H9 (cell line): ENCODE results near the gene KRTAP5-10. TPM values are rescaled to one million over a fixed set of nuclear protein-coding genes. Genes with fewer than 3 reads are reported as not detected.

Source experiments
- DNase-seq: peaks from one replicate; pipeline ENCODE4 v3.0.0-alpha.2; 2017
- H2AFZ ChIP-seq: one replicate; pipeline ENCODE4 v1.6.1; 2013; ENCODE audit warnings: mild to moderate bottlenecking, low read length, control low read depth, moderate library complexity
- H2AK5ac ChIP-seq: 2 replicates; pipeline ENCODE4 v1.6.1; 2013; ENCODE audit warnings: low read length, control low read depth, mixed read lengths; ENCODE audit not compliant: insufficient read length
- H2BK120ac ChIP-seq: one replicate; pipeline ENCODE4 v1.6.1; 2013; ENCODE audit warnings: low read depth, mild to moderate bottlenecking, low read length, control low read depth, inconsistent platforms; ENCODE audit not compliant: poor library complexity, severe bottlenecking
- H2BK12ac ChIP-seq: 2 replicates; pipeline ENCODE4 v1.6.1; 2013; ENCODE audit warnings: low read length, control low read depth, mixed read lengths, low read depth; ENCODE audit not compliant: insufficient read length
- H2BK15ac ChIP-seq: 2 replicates; pipeline ENCODE4 v1.6.1; 2013; ENCODE audit warnings: low read depth, low read length, control low read depth
- H2BK20ac ChIP-seq: one replicate; pipeline ENCODE4 v1.6.1; 2013; ENCODE audit warnings: low read depth, mild to moderate bottlenecking, low read length, control low read depth, inconsistent platforms; ENCODE audit not compliant: poor library complexity, severe bottlenecking
- H2BK5ac ChIP-seq: 2 replicates; pipeline ENCODE4 v1.6.1; 2013; ENCODE audit warnings: low read length, control low read depth, mixed read lengths; ENCODE audit not compliant: insufficient read length
- H3K14ac ChIP-seq: 2 replicates; pipeline ENCODE4 v1.6.1; 2013; ENCODE audit warnings: low read length, control low read depth; ENCODE audit not compliant: insufficient read depth
- H3K18ac ChIP-seq: 2 replicates; pipeline ENCODE4 v1.6.1; 2013; ENCODE audit warnings: low read depth, mild to moderate bottlenecking, mixed read lengths, low read length, control low read depth; ENCODE audit not compliant: insufficient read length
- H3K23ac ChIP-seq: 2 replicates; pipeline ENCODE4 v1.6.1; 2013; ENCODE audit warnings: low read length, control low read depth, mixed read lengths, low read depth; ENCODE audit not compliant: insufficient read length
- H3K23me2 ChIP-seq: 2 replicates; pipeline ENCODE4 v1.6.1; 2013; ENCODE audit warnings: low read depth, mild to moderate bottlenecking, mixed read lengths, low read length, control low read depth; ENCODE audit not compliant: insufficient read length, poor library complexity, severe bottlenecking
- H3K27ac ChIP-seq: 2 replicates; pipeline ENCODE4 v1.5.1; 2013; ENCODE audit warnings: low read length, control low read depth, mixed read lengths, low read depth; ENCODE audit not compliant: insufficient read length
- H3K27me3 ChIP-seq: 2 replicates; pipeline ENCODE4 v1.6.1; 2013; ENCODE audit warnings: low read length, control low read depth, inconsistent platforms; ENCODE audit not compliant: insufficient read depth
- H3K4ac ChIP-seq: 2 replicates; pipeline ENCODE4 v1.6.1; 2013; ENCODE audit warnings: low read depth, mild to moderate bottlenecking, control low read depth, inconsistent platforms, low read length, moderate library complexity
- H3K4me1 ChIP-seq: 2 replicates; pipeline ENCODE4 v1.6.1; 2013; ENCODE audit warnings: low read length, control low read depth, inconsistent platforms; ENCODE audit not compliant: insufficient read depth
- H3K4me2 ChIP-seq: 2 replicates; pipeline ENCODE4 v1.6.1; 2013; ENCODE audit warnings: low read length, control low read depth, mixed read lengths; ENCODE audit not compliant: insufficient read length, insufficient read depth
- H3K56ac ChIP-seq: 2 replicates; pipeline ENCODE4 v1.6.1; 2013; ENCODE audit warnings: low read depth, mild to moderate bottlenecking, mixed read lengths, low read length, control low read depth; ENCODE audit not compliant: insufficient read length
- H3K79me1 ChIP-seq: 2 replicates; pipeline ENCODE4 v1.6.1; 2013; ENCODE audit warnings: low read depth, mild to moderate bottlenecking, moderate library complexity, low read length, control low read depth, inconsistent platforms; ENCODE audit not compliant: insufficient read depth, poor library complexity, severe bottlenecking
- H3K79me2 ChIP-seq: 2 replicates; pipeline ENCODE4 v1.6.1; 2013; ENCODE audit warnings: low read length, control low read depth, inconsistent platforms; ENCODE audit not compliant: insufficient read depth
- H3K9ac ChIP-seq: 2 replicates; pipeline ENCODE4 v1.6.1; 2013; ENCODE audit warnings: low read length, control low read depth, mixed read lengths; ENCODE audit not compliant: insufficient read length; ENCODE audit errors: extremely low read depth
- H3K9me3 ChIP-seq: one replicate; pipeline ENCODE4 v1.6.1; 2013; ENCODE audit warnings: low read depth, low read length, inconsistent platforms; ENCODE audit not compliant: control insufficient read depth
- H3T11ph ChIP-seq: one replicate; pipeline ENCODE4 v1.6.1; 2013; ENCODE audit warnings: mild to moderate bottlenecking, low read length, control low read depth, inconsistent platforms
- H4K20me1 ChIP-seq: one replicate; pipeline ENCODE4 v1.6.1; 2013; ENCODE audit not compliant: control insufficient read depth, insufficient read length, insufficient read depth
- H4K5ac ChIP-seq: 2 replicates; pipeline ENCODE4 v1.6.1; 2013; ENCODE audit warnings: low read depth, mild to moderate bottlenecking, mixed read lengths, low read length, control low read depth; ENCODE audit not compliant: insufficient read length
- H4K8ac ChIP-seq: replicated peaks from 2 replicates; pipeline ENCODE4 v1.6.1; 2013; ENCODE audit warnings: low read length, control low read depth, mixed read lengths, low read depth; ENCODE audit not compliant: insufficient read length
- H4K91ac ChIP-seq: 2 replicates; pipeline ENCODE4 v1.6.1; 2013; ENCODE audit warnings: low read depth, mild to moderate bottlenecking, moderate library complexity, mixed read lengths, low read length, control low read depth; ENCODE audit not compliant: insufficient read length
- H3K27ac Mint-ChIP-seq, 3 experiments: 2 replicates in 2 of 3; 3 replicates in 1 of 3; pipeline ENCODE4 v1.8.0; 2020 to 2021; ENCODE audit warnings: mixed read lengths in 3 of 3, mild to moderate bottlenecking in 1 of 3, moderate library complexity in 1 of 3
- H3K27me3 Mint-ChIP-seq: 2 replicates; pipeline ENCODE4 v1.8.0; 2021; ENCODE audit warnings: low read depth, mild to moderate bottlenecking, moderate library complexity, mixed read lengths
- H3K36me3 Mint-ChIP-seq, 3 experiments: 2 replicates in 2 of 3; 3 replicates in 1 of 3; pipeline ENCODE4 v1.8.0; 2020 to 2021; ENCODE audit warnings: low read depth in 3 of 3, mixed read lengths in 3 of 3; ENCODE audit not compliant: insufficient read depth in 1 of 3
- H3K4me1 Mint-ChIP-seq, 2 experiments: 2 replicates each; pipeline ENCODE4 v1.8.0; 2020; ENCODE audit warnings: mixed read lengths in 2 of 2
- H3K4me3 Mint-ChIP-seq, 2 experiments: 2 replicates in 1 of 2; 3 replicates in 1 of 2; pipeline ENCODE4 v1.8.0; 2020 to 2021; ENCODE audit warnings: mild to moderate bottlenecking in 2 of 2, mixed read lengths in 2 of 2, moderate library complexity in 1 of 2
- H3K9me3 Mint-ChIP-seq, 2 experiments: 2 replicates in 1 of 2; 3 replicates in 1 of 2; pipeline ENCODE4 v1.8.0; 2020; ENCODE audit warnings: mild to moderate bottlenecking in 2 of 2, mixed read lengths in 2 of 2, moderate library complexity in 1 of 2
- CTCF ChIP-seq: fragments of 200-600 bp; sonication (generic); conservative IDR thresholded peaks from 3 replicates; pipeline ENCODE4 v1.8.0; 2021; ENCODE audit warnings: antibody characterized with exemption, mild to moderate bottlenecking
- WGBS: extraction: QIAGEN DNeasy Blood & Tissue Kit; methylation state at CpG from one replicate; pipeline ENCODE4 v1.1.7; 2013; ENCODE audit warnings: missing lambda C conversion rate, low lambda C conversion rate, mixed read lengths; ENCODE audit not compliant: insufficient read length; ENCODE audit errors: extremely low coverage; 5-methylcytosine and 5-hydroxymethylcytosine counted together
- total RNA-seq: library from RNA; stranded (reverse); gene quantifications from 2 replicates; pipeline ENCODE4 v1.2.1, GENCODE V29; 2021

The KRTAP5-10 gene
- total RNA-seq, 1 experiment from 2014 or later = not detected

GRCh38 chr11:71542879-71543777 is 22.2 kb upstream of the KRTAP5-10 start:
- H3K4me3 Mint-ChIP-seq = no peak overlapping the region
- Histone ChIP-seq H2BK20ac (no peak overlapping the region), H3K14ac (no peak overlapping the region), H2BK15ac (no peak overlapping the region), H2AFZ (no peak overlapping the region), H3K79me2 (no peaks in the 10 kb centered on the region), H3K18ac (no peak overlapping the region), H3K4ac (no peak overlapping the region), H3K4me1 (no peaks in the 10 kb centered on the region), H3K56ac (no peak overlapping the region), H2BK12ac (no peak overlapping the region), H2AK5ac (no peak overlapping the region), H3K9me3 (no peaks in the 10 kb centered on the region), H4K8ac (no peak overlapping the region), H3T11ph (no peak overlapping the region), H4K91ac (no peak overlapping the region), H4K20me1 (no peaks in the 10 kb centered on the region), H2BK120ac (no peak overlapping the region), H3K27me3 (no peaks in the 10 kb centered on the region), H3K79me1 (no peaks in the 10 kb centered on the region), H4K5ac (no peak overlapping the region), H3K23me2 (no peaks in the 10 kb centered on the region), H3K27ac (no peak overlapping the region), H2BK5ac (no peak overlapping the region), H3K9ac (no peak overlapping the region), H3K23ac (no peak overlapping the region), H3K4me2 (no peak overlapping the region)
- peaks cover 39% of the 10 kb centered on the region for H3K27me3 Mint-ChIP-seq
- TF ChIP-seq CTCF = no peak
- H3K9me3 Mint-ChIP-seq = peaks cover 14 to 16% of the 10 kb centered on the region in 2 experiments
- H3K36me3 Mint-ChIP-seq = peaks cover 5 to 25% (median 12%) of the 10 kb centered on the region in 3 experiments; a peak in 6 of 7 replicates
- WGBS = no CpG with 5 or more reads among the region's 15 CpGs
- no peak overlapping the region for H3K27ac Mint-ChIP-seq
- H3K4me1 Mint-ChIP-seq = peaks cover 27 to 28% of the 10 kb centered on the region in 2 experiments
- no peak for DNase-seq
